HG03571 (cell line): ENCODE results near the gene BDKRB1.
"Not testable (repeated sequence)": the region's sequence is repeated elsewhere in the genome, so short reads cannot be mapped to it uniquely, and the experiment has no call there.

Source experiments
- ATAC-seq: cut with Tn5 transposase; IDR thresholded peaks from one replicate; pipeline ENCODE4 v1.9.1; 2021; ENCODE audit not compliant: unreplicated experiment

Gene BDKRB1

GRCh38 chr14:96233661-96234060 lies 22.3 kb upstream of the BDKRB1 start:
- no peak for ATAC-seq

- ATAC-seq, result no peak
Observed at GRCh38 chr14:96235426-96235825, 20.6 kb upstream of the BDKRB1 start.

GRCh38 chr14:96237641-96238040 lies 18.4 kb upstream of the BDKRB1 start:
- ATAC-seq, result no peak

GRCh38 chr14:96238676-96239265 lies 17.2 kb upstream of the BDKRB1 start:
- ATAC-seq, result no peak

GRCh38 chr14:96239711-96240141 lies 16.3 kb upstream of the BDKRB1 start:
- ATAC-seq, result no peak

- ATAC-seq, result no peak
Observed at GRCh38 chr14:96240641-96241040, 15.4 kb upstream of the BDKRB1 start.

GRCh38 chr14:96242126-96242525 lies 13.9 kb upstream of the BDKRB1 start:
- no peak for ATAC-seq

- no peak for ATAC-seq
Observed at GRCh38 chr14:96243785-96244184, 12.2 kb upstream of the BDKRB1 start.

GRCh38 chr14:96245074-96245473 lies 10.9 kb upstream of the BDKRB1 start:
- not testable (repeated sequence) for ATAC-seq

- no peak for ATAC-seq
Observed at GRCh38 chr14:96245710-96246538, 10.1 kb upstream of the BDKRB1 start.

GRCh38 chr14:96246539-96246847 lies 9.5 kb upstream of the BDKRB1 start:
- ATAC-seq, result no peak

- ATAC-seq, result no peak
Observed at GRCh38 chr14:96247031-96247430, 9.0 kb upstream of the BDKRB1 start.

- ATAC-seq, result no peak
Observed at GRCh38 chr14:96249029-96249428, 7.0 kb upstream of the BDKRB1 start.

- no peak for ATAC-seq
Observed at GRCh38 chr14:96250485-96250884, 5.5 kb upstream of the BDKRB1 start.

GRCh38 chr14:96251656-96252155 lies 4.3 kb upstream of the BDKRB1 start:
- ATAC-seq, result no peak

GRCh38 chr14:96252323-96252998 lies 3.5 kb upstream of the BDKRB1 start:
- no peak for ATAC-seq

- ATAC-seq, result no peak
Observed at GRCh38 chr14:96252999-96253539, 2.9 kb upstream of the BDKRB1 start.

- no peak for ATAC-seq
Observed at GRCh38 chr14:96254687-96255086, 1.3 kb upstream of the BDKRB1 start.

- ATAC-seq, result no peak
Observed at GRCh38 chr14:96256407-96256806, 397 bp downstream of the BDKRB1 start.

- no peak for ATAC-seq
Observed at GRCh38 chr14:96257056-96257455, 1.0 kb downstream of the BDKRB1 start.

- no peak for ATAC-seq
Observed at GRCh38 chr14:96257900-96258299, 1.9 kb downstream of the BDKRB1 start.

- ATAC-seq, result no peak
Observed at GRCh38 chr14:96260341-96260821, 4.4 kb downstream of the BDKRB1 start.
